ES-I3 (cell line): ENCODE results near the gene SIMC1.

Source experiments
- H3K36me3 ChIP-seq: 2 replicates; pipeline ENCODE4 v1.6.1; 2013; ENCODE audit warnings: mild to moderate bottlenecking, low read length, control low read depth, moderate library complexity; ENCODE audit not compliant: insufficient read depth
- H3K4me1 ChIP-seq: 2 replicates; pipeline ENCODE4 v1.6.1; 2013; ENCODE audit warnings: mild to moderate bottlenecking, control low read depth, low read length; ENCODE audit not compliant: insufficient read depth
- H3K9ac ChIP-seq: 2 replicates; pipeline ENCODE4 v1.6.1; 2013; ENCODE audit warnings: low read depth, mild to moderate bottlenecking, low read length, moderate library complexity
- H3K9me3 ChIP-seq: 2 replicates; pipeline ENCODE4 v1.6.1; 2013; ENCODE audit warnings: mild to moderate bottlenecking, low read length, moderate library complexity; ENCODE audit not compliant: control insufficient read depth, insufficient read depth

SIMC1 gene

GRCh38 chr5:176319827-176320554 lies 81.8 kb downstream of the SIMC1 start:
- H3K9me3 ChIP-seq: no peaks in the 10 kb centered on the region
- peaks cover under 1% of the 10 kb centered on the region; the same call in 1 of the 2 replicates for H3K36me3 ChIP-seq
- no peaks in the 10 kb centered on the region for H3K4me1 ChIP-seq
- no peak overlapping the region for H3K9ac ChIP-seq

GRCh38 chr5:176320577-176320976 lies 82.4 kb downstream of the SIMC1 start:
- H3K9me3 ChIP-seq: no peaks in the 10 kb centered on the region
- H3K9ac ChIP-seq: no peak overlapping the region
- H3K36me3 ChIP-seq: no peaks in the 10 kb centered on the region
- no peaks in the 10 kb centered on the region for H3K4me1 ChIP-seq

- Histone ChIP-seq H3K36me3 (peaks cover 5% of the 10 kb centered on the region; the same call in 1 of the 2 replicates), H3K9me3 (no peaks in the 10 kb centered on the region), H3K4me1 (no peaks in the 10 kb centered on the region), H3K9ac (no peak overlapping the region)
Observed at GRCh38 chr5:176334031-176334770, 96.0 kb downstream of the SIMC1 start.

GRCh38 chr5:176337913-176338312 lies 99.7 kb downstream of the SIMC1 start:
- Histone ChIP-seq H3K9ac (no peak overlapping the region), H3K4me1 (no peaks in the 10 kb centered on the region), H3K36me3 (peaks cover 5% of the 10 kb centered on the region; the same call in 1 of the 2 replicates), H3K9me3 (no peaks in the 10 kb centered on the region)

- no peak overlapping the region for H3K9ac ChIP-seq
- H3K36me3 ChIP-seq: peaks cover 5% of the 10 kb centered on the region; the same call in 1 of the 2 replicates
- H3K4me1 ChIP-seq: no peaks in the 10 kb centered on the region
- H3K9me3 ChIP-seq: no peaks in the 10 kb centered on the region
Observed at GRCh38 chr5:176339304-176339703, 101.1 kb downstream of the SIMC1 start.

DNA sequence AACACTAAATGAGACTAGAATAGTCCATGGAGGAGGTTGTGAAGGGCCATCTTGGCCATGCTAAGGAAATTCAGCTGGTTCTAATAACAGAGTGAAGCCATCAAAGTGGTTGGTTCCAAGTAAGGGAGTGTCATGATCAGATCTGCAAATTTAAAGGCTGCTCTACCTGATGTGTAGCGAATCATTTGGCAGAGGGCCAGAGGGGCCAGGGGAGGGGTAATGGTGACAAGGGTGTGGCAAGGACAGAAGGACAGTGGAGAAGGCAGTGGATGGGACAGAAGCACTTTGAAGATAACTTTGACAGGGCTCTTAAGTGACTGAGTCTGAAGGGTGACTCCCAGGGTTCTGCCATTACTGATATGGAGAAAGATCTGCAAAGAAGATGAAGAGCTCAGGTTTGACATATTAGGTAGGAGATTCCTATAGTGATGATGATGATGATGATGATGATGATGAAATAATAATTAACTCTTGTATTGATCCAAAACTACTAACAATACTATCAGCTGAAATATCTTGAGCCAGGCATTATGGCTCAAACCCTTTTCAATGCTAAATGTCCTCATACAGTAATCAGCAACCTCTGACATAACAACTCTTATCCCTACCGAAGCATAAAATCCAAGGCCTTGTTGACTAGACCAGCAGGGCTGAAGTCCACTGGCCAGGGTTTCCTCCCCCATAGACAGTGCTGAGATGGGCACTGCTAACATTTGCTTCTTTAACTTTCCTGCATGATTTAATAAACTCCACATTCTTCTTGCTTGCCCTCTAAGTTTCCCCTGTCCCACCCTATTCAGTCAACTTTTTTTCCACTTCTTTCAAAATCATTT lies 103.3 kb downstream of the SIMC1 start:
- peaks cover 11% of the 10 kb centered on the region; the same call in 1 of the 2 replicates for H3K36me3 ChIP-seq
- H3K9ac ChIP-seq: no peak overlapping the region
- no peaks in the 10 kb centered on the region for H3K9me3 ChIP-seq
- H3K4me1 ChIP-seq: no peaks in the 10 kb centered on the region

DNA sequence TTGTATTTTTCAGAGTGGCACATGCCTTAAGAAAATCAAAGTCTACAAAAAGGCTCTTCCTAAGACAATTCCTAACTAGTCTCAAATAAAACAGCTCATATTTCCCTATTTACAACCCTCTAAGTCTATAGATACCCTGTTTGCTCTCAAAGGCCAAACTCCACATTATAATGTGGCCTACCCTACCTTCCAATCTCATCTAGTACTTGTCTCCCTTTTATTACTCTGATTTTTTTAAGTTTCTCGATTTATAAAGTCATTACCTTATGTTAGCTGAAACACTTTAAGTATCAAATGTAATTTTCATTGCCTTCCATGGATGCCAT lies 103.9 kb downstream of the SIMC1 start:
- Histone ChIP-seq H3K36me3 (peaks cover 15% of the 10 kb centered on the region; the same call in 1 of the 2 replicates), H3K9ac (no peak overlapping the region), H3K4me1 (no peaks in the 10 kb centered on the region), H3K9me3 (no peaks in the 10 kb centered on the region)

- Histone ChIP-seq H3K9ac (no peak overlapping the region), H3K36me3 (peaks cover 18% of the 10 kb centered on the region), H3K4me1 (no peaks in the 10 kb centered on the region), H3K9me3 (no peaks in the 10 kb centered on the region)
Observed at GRCh38 chr5:176342766-176343458, 104.7 kb downstream of the SIMC1 start.

GRCh38 chr5:176350416-176350815 lies 112.2 kb downstream of the SIMC1 start:
- Histone ChIP-seq H3K36me3 (peaks cover 46% of the 10 kb centered on the region), H3K9ac (no peak overlapping the region), H3K4me1 (no peaks in the 10 kb centered on the region), H3K9me3 (no peaks in the 10 kb centered on the region)

GRCh38 chr5:176352116-176352878 lies 114.1 kb downstream of the SIMC1 start:
- Histone ChIP-seq H3K9ac (no peak overlapping the region), H3K9me3 (no peaks in the 10 kb centered on the region), H3K4me1 (no peaks in the 10 kb centered on the region), H3K36me3 (peaks cover 34% of the 10 kb centered on the region)

DNA sequence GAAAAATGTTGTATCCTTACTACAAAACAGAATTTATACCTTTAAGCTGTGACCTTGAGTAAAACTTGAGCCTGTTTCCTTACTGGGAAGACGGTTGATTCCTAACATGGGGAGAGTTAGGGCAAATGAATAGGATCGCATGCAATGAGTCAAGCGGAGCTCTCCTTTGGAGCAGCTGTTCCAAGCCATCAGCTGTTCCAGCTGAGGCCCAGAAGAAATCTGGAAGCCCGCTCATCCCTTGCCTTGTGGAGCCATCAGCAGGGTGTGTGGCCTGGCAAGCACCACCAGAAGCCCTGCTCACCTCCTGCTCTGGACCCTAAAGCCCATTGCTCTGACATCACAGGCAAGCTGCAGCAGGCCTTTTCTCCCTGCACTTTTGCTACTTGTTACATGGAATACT lies 115.3 kb downstream of the SIMC1 start:
- H3K9ac ChIP-seq: no peak overlapping the region
- H3K4me1 ChIP-seq: no peaks in the 10 kb centered on the region
- H3K9me3 ChIP-seq: no peaks in the 10 kb centered on the region
- H3K36me3 ChIP-seq: peaks cover 33% of the 10 kb centered on the region

DNA sequence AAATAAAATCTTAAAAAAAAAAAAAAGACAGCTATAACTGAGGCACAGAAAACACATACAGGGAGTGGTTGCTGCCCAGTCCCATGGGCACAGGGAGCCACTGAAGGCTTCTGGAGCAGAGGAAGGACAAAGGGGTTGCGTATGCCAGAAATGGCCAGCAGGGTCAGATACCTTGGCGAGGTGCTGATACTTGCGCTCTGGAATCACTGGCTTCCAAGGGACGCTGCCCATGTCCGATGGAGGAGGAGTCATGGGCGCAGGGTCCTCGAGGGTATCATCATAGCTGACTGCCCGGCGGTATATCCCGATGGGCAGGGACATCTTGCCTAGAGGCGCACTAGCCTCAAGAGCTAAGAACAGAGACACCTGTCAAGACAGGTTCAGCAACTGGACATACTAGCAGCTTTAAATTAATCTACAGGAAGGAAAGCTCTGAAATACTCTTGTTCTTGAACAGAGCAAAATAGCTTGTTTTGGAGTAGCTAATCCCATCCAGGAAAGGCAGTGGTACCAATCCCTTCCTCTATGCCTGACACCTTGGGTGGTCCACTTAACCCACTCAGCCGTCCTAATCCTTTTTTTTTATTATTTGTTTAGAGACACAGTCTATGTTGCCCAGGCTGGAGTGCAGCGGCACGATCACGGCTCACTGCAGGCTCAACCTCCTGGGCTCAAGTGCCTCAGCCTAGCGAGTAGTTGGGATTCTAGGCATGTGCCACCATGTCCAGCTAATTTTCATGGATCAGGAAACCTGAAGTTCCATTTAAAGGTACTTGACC lies 117.4 kb downstream of the SIMC1 start:
- Histone ChIP-seq H3K4me1 (no peaks in the 10 kb centered on the region), H3K36me3 (peaks cover 31% of the 10 kb centered on the region), H3K9me3 (no peaks in the 10 kb centered on the region), H3K9ac (no peak overlapping the region)

GRCh38 chr5:176356179-176356566 lies 117.9 kb downstream of the SIMC1 start:
- Histone ChIP-seq H3K36me3 (peaks cover 30% of the 10 kb centered on the region), H3K9me3 (no peaks in the 10 kb centered on the region), H3K4me1 (no peaks in the 10 kb centered on the region), H3K9ac (no peak overlapping the region)
